Measurements from ENCODE around the gene ZNF500.
"Not testable (repeated sequence)": the region's sequence is repeated elsewhere in the genome, so short reads cannot be mapped to it uniquely, and the experiment has no call there.

Gene ZNF500

GRCh38 chr16:4795828-4796572, 29.0 kb upstream of the ZNF500 start:
- DNase-seq, result no peak

- DNase-seq, result no peak
These were observed 28.3 kb upstream of the ZNF500 start, which contains the start of gene SMIM22 for GRCh38 chr16:4795181-4795827. SMIM22 (plus strand) TSS chr16:4795369; CDS start chr16:4795735, 366 bp downstream.

GRCh38 chr16:4792951-4793513, 26.1 kb upstream of the ZNF500 start:
- no peak for DNase-seq

- no peak for DNase-seq
These were observed 23.9 kb upstream of the ZNF500 start for GRCh38 chr16:4790871-4791270.

GRCh38 chr16:4790261-4790660, 23.3 kb upstream of the ZNF500 start:
- DNase-seq, result no peak

GRCh38 chr16:4788910-4789309, 21.9 kb upstream of the ZNF500 start:
- DNase-seq, result no peak

- DNase-seq, result no peak
These were observed 21.5 kb upstream of the ZNF500 start for GRCh38 chr16:4788489-4788889.

- no peak for DNase-seq
These were observed 20.9 kb upstream of the ZNF500 start, which contains the start of gene SEPTIN12 for GRCh38 chr16:4787627-4788482. SEPTIN12 (minus strand) TSS chr16:4788345; CDS start chr16:4787645, 700 bp downstream.

GRCh38 chr16:4787068-4787467, 20.1 kb upstream of the ZNF500 start:
- no peak for DNase-seq

- DNase-seq, result no peak
These were observed 18.9 kb upstream of the ZNF500 start for GRCh38 chr16:4785758-4786433.

GRCh38 chr16:4784444-4784987, 17.6 kb upstream of the ZNF500 start:
- not testable (repeated sequence) for DNase-seq

GRCh38 chr16:4783951-4784336, 17.0 kb upstream of the ZNF500 start:
- no peak for DNase-seq

- no peak for DNase-seq
These were observed 16.4 kb upstream of the ZNF500 start for GRCh38 chr16:4783251-4783950.

- DNase-seq, result no peak
These were observed 13.3 kb upstream of the ZNF500 start for GRCh38 chr16:4780235-4780634.

GRCh38 chr16:4778050-4778392, 11.1 kb upstream of the ZNF500 start:
- no peak for DNase-seq

- DNase-seq, result no peak
These were observed 10.5 kb upstream of the ZNF500 start for GRCh38 chr16:4777339-4778049.

- DNase-seq, result no peak
These were observed 9.3 kb upstream of the ZNF500 start for GRCh38 chr16:4776141-4776705.

GRCh38 chr16:4775005-4775404, 8.0 kb upstream of the ZNF500 start:
- DNase-seq, result no peak

GRCh38 chr16:4772351-4772750, 5.4 kb upstream of the ZNF500 start:
- no peak for DNase-seq

- DNase-seq, result no peak
These were observed 4.7 kb upstream of the ZNF500 start for GRCh38 chr16:4771646-4772045.

GRCh38 chr16:4769306-4769638, 2.3 kb upstream of the ZNF500 start:
- DNase-seq, result no peak

Measured in activated CD4-positive, alpha-beta T cell treated with anti-CD3 and anti-CD28 coated beads for 1 hour (primary cell).